Left colon (tissue), 2 donors: ENCODE results near the gene CD3G. TPM values are rescaled to one million over a fixed set of nuclear protein-coding genes. Genes with fewer than 3 reads are reported as not detected.
A peak's percentile ranks its signal among the peaks of the same experiment; 100 is the strongest.
"Not testable (repeated sequence)": the region's sequence is repeated elsewhere in the genome, so short reads cannot be mapped to it uniquely, and the experiment has no call there.

Experiments used
- ATAC-seq: fragments of 200-7000 bp; cut with Tn5 transposase; one replicate; pipeline ENCODE4 v1.9.1; 2020; ENCODE audit warnings: mild to moderate bottlenecking, moderate library complexity
- DNase-seq, 2 donors: peaks; one replicate each; pipeline ENCODE4 v3.0.0-alpha.2; 2020
- intact Hi-C, 2 donors: fragments of 100-400 bp; cut with DNase I in 1 of 2; cut with micrococcal nuclease in 1 of 2; formaldehyde crosslinking; loops; one replicate each; pipeline versions ENCODE4 v1.11.2 to v1.14.0; 2022; cut with DNase I, micrococcal nuclease
- total RNA-seq, 2 donors: library from RNA; stranded (reverse); fragmentation: NEBNext Ultra II Directional; extraction: Animal tissue kit (Norgen Biotek cat#: 25700); gene quantifications; one replicate each; pipeline ENCODE4 v1.2.1, GENCODE V29; 2021
- donor health status: DM: no; HTN: no; CAD: no.
- donor health status: DM: yes; HTN: yes; CAD: no.

Gene CD3G
- total RNA-seq, 2 donors from 2014 or later, result 1.6 to 1.9 TPM

DNA sequence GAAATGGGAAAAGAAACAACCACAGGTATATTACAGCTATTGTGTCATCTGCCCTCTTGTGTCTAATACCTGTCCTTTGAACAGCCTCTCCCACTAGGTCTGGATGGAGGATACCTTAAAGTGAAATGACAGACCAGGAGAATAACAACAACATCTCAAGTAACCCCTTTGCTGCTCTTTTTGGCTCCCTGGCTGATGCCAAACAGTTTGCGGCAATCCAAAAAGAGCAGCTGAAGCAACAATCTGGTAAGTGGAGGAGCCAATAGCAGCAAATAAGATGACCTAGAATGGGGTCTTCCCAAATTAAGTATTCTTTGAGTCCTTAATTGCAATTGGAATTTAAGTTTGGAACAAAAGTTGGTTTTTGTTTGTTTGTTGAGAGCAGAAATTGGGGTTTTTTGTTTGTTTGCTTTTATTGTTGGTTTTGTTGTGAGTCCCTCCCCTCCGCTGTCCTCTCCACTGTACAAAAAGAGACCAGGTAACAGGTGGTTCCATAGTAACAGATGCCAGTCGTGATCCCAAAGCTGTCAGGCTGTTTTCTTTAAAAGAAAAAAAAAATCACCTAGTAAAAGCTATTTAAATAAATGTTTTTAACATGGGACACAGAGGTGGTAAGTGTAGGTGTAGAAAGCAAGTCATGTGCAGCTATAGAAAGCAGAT lies 20.9 kb downstream of the CD3G start:
- no peak for DNase-seq
- no peak for ATAC-seq
- intact Hi-C loops, result no loop called here

DNA sequence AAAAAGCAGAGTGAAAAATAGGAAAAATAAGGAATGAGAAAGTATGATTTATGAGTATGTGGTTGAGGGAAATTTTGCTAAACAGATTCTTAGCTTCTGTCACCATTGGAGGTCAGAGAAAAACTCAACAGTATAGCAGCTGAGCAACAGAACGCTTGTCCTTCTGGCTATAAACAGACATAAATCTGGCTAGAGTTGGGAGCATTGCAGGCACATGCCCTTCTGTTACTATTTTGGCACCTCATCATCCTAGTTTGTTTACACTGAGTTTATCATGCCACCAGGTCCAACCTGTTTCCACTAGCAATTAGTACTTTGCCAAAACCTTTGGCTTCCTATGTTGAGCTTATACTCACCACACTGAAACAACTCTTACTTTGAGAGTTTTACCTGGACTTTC lies 22.1 kb downstream of the CD3G start:
- no peak for ATAC-seq
- intact Hi-C loops, result no loop called here
- DNase-seq, result no peak

DNA sequence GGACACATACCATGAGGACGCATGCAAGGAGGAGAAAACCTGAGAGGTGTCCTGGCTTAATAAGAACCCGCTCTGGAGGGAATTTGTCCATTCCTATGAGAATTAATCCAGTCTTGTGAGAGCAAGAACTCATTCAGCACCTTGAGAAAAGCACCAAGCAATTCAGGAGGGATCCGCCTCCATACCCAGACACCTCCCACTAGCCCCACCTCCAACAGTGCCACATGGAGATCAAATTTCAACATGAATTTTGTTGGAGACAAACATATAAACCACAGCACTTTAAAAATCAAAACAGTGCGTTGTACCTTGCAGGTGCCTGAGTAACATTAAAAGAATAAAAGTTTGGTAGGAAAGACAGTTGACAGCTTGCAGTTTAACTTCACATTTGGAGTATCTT lies 26.6 kb downstream of the CD3G start:
- no peak for ATAC-seq
- intact Hi-C loops, result loop anchor here in 1 of 2 donors (10.0 kb wide), 1 partner anchor 134 kb away; no protein-coding TSS in a partner anchor
- no peak for DNase-seq

DNA sequence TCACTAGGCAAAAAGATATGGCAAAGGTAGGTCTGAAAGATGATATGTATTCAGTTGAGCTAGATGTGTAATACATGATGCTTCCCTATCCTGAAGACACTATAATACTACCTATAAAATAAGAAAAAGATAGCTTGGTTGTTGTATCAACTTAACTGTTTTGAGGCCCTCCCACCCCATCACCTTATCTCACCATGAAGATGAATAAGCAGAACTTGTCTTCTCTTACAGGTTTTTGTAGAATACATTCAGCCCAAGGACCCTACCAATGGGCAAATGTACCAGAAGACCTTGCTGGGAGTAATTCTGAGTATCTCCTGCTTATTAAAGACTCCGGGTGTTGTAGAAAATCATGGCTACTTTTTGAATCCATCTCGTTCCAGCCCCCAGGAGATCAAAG lies 29.1 kb downstream of the CD3G start:
- ATAC-seq (no peak), DNase-seq (no peak)
- intact Hi-C loops, result loop anchor here in 1 of 2 donors (10.0 kb wide), 1 partner anchor 132 kb away; no protein-coding TSS in a partner anchor

DNA sequence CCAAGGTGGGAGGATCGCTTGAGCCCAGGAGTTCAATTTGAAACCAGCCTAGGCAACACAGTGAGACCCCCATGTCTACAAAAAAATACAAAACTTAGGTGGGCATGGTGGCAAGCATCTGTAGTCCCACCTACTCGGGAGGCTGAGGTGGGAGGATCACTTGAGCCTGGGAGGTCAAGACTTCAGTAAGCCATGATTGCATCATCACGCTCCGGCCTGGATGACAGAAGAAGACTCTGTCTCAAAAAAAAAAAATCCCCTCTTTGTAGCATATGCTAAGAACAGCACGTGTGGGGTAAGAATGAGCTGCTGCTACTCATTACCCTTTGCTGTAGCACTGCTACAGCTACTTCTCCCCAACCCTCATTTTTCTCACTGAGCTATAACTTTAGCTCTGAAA lies 29.7 kb downstream of the CD3G start:
- ATAC-seq, result no peak
- intact Hi-C loops, result loop anchor here in 1 of 2 donors (10.0 kb wide), 1 partner anchor 131 kb away; no protein-coding TSS in a partner anchor
- no peak for DNase-seq

DNA sequence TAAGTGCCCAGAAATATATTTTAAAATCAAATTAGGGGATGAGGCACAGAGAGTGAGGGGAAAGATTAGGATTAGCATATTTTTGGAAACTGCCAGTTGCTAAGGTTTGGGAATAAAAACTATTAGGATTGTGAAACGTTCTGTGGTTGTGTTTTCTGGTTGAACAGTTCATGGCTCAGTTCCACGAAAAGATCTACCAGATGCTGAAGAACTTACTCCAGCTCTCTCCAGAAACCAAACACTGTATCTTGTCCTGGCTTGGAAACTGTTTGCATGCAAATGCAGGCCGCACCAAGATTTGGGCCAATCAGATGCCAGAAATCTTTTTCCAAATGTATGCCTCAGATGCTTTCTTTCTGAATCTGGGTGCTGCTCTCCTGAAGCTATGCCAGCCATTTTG lies 30.6 kb downstream of the CD3G start:
- ATAC-seq (no peak), DNase-seq (no peak)
- intact Hi-C loops, result loop anchor here in 1 of 2 donors (10.0 kb wide), 1 partner anchor 130 kb away; no protein-coding TSS in a partner anchor

DNA sequence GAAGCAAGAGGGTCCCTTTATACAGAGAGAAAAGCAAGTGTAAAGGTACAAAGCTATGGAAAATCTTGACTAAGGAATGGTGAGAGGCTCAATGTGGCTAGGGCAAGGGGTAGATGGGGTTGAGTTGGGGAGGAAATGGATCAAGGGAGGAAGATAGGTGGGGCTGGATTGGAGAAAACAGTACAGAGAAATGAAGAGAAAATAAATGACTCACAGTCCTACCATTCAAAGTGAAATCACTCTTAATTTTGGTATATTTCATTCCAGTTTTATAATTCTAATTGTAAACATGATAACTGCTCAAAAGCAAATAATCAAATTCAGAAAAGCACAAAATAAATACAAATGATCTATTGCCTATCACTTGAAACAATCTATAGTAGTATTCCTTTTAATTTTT lies 31.8 kb downstream of the CD3G start:
- ATAC-seq (no peak), DNase-seq (no peak)
- intact Hi-C loops, result loop anchor here in 1 of 2 donors (10.0 kb wide), 1 partner anchor 129 kb away; no protein-coding TSS in a partner anchor

DNA sequence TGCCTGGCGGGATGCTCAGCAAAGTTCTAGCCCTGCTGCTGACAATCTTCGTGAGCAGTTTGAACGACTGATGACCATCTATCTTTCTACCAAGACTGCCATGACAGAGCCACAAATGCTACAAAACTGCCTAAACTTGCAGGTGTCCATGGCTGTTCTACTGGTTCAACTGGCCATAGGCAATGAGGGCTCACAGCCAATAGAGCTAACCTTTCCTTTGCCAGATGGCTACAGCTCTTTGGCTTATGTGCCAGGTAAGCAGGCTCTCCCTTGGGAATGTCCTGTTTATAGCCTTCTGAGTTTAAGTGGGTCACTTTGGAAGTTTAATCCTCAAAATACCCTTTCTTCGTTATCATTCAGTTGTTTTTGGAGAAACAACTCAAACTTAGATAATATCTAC lies 35.4 kb downstream of the CD3G start:
- ATAC-seq, result no peak
- intact Hi-C loops, result loop anchor here in 1 of 2 donors (10.0 kb wide), 1 partner anchor 125 kb away; no protein-coding TSS in a partner anchor
- DNase-seq, result no peak

DNA sequence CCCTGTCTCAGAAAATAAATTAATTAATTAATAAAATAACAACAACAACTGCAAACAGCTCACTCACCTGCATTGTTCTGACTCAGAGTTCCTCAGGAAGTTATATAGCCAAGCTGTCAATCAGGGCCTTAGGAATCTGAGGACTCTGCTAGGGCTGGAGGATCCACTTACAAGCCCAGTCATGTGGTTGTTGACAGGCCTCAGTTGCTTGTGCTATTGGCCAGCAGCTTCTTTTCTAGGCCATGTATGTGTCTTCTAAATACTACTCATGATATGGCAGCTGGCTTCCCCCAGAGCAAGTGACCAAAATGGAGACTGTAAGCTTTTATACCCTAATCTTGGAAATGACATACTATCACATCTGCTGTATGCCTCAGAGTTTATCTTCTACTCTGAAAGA lies 36.4 kb downstream of the CD3G start:
- DNase-seq (no peak), ATAC-seq (no peak)
- intact Hi-C loops, result no loop called here

DNA sequence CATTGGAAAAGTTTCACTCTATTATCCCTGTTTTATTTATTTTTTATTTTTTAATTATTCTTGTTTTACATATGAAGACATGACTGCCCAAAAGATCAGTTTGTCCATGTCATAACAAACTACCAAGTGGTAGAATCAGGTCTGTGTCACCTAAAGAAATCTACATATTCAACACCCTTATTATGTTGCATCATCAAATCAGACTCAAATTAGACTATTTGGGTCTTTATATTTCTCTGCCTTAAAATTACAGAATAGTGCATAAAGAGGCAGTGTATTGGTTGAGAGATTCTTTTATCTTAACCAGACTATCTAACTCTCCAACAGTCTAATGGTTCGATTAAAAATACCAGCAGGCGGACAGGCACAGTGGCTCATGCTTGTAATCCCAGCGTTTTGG lies 38.8 kb downstream of the CD3G start:
- no peak for DNase-seq
- no peak for ATAC-seq
- intact Hi-C loops, result no loop called here

DNA sequence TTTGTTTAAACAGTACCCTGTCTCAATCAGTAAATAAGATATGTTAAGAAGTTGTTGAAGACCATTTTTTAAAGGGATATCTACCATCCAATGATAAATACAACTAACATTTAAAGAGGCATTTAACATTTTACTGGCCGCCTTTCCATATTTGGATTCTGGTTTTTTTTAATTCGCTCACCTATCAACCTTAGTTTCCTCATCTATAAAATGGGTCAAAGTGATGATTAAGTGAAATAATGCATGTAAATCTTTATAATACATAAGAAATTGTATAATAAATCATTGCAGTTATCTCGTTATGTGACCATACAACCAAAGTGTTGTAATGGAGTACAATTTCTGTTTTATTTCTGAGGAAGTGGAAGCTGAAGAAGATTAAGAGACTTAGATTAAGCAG lies 39.5 kb downstream of the CD3G start:
- DNase-seq, result no peak
- ATAC-seq, result no peak
- intact Hi-C loops, result no loop called here

DNA sequence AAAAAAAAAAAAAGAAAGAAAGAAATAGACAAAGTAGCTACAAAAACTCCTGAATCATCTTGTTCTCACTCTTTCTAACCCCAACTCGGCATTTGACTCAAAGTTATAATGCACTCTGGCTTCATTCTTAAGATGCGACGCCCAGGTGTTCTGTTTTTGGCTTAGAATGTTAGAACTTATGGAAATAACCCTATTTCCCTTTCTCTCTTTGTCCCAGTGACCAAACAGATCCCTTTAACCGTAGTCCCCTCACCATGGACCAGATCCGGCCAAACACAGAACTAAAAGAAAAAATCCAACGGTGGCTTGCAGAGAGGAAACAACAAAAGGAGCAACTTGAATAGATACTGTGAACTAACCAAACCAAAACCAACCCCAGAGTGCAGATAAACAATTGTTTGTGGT lies 52.0 kb downstream of the CD3G start:
- DNase-seq, result no peak
- ATAC-seq, result no peak
- intact Hi-C loops, result loop anchor here in 1 of 2 donors (10.0 kb wide), 1 partner anchor 89 kb away; no protein-coding TSS in a partner anchor

DNA sequence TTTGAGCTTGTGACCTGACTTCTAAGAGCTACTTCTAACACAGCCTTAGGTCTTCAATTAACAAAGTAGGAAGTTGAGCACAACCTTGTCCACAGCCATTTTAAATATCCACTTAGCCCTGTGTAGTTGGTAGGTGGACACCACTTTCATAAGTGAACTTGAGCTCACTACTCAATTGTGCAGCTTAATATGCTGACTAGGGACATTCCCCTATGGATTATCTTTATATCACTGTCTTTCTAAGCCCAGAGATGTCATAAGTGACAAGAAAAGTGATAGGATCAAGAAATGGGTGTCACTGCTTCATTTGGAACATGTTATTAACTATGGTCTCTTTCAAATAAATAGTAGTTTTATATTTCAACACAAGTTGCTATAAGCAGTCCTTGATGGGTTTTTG lies 53.3 kb downstream of the CD3G start:
- intact Hi-C loops, result loop anchor here in 1 of 2 donors (10.0 kb wide), 1 partner anchor 87 kb away; no protein-coding TSS in a partner anchor
- ATAC-seq, result no peak

DNA sequence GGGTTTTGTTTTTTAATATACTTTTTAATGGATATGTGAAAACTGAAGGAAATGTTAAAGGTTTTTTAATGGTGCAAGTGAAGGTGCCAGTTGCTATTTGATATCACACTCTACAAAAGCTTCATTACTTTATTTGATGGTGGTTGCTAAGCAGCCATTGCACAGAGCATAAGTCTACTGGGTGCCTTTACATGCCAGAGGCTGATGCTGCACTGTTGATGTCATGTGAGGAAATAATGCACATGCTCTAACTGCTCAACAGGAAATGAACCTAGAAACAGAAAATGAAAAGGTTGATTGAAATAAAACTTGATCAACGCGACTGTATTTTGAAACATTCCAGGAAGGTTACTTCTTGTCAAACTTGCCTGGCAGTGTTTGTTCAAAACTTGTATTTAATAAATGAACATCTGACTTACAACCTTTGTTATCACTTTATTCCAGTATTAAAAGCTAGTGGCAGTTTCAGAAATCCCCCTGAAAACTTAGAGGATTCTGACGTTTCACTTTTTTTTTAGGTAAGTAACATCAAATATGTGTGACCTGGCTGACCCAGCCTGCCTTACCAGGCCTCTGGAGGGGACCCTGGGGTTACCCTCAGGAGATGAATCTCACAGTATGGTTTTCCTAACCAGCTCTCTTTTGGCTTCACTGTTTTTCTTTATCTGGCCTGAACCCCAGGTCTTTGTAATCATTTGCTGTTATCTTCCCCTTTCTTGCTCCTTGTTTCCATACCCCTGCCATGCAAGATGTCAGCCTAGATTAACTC lies 54.8 kb downstream of the CD3G start:
- intact Hi-C loops, result loop anchor here in 1 of 2 donors (10.0 kb wide), 1 partner anchor 86 kb away; no protein-coding TSS in a partner anchor
- DNase-seq, result no peak
- no peak for ATAC-seq

More for the DNA sequence above, 53.3 kb downstream of the CD3G start:
- DNase-seq, result no peak

DNA sequence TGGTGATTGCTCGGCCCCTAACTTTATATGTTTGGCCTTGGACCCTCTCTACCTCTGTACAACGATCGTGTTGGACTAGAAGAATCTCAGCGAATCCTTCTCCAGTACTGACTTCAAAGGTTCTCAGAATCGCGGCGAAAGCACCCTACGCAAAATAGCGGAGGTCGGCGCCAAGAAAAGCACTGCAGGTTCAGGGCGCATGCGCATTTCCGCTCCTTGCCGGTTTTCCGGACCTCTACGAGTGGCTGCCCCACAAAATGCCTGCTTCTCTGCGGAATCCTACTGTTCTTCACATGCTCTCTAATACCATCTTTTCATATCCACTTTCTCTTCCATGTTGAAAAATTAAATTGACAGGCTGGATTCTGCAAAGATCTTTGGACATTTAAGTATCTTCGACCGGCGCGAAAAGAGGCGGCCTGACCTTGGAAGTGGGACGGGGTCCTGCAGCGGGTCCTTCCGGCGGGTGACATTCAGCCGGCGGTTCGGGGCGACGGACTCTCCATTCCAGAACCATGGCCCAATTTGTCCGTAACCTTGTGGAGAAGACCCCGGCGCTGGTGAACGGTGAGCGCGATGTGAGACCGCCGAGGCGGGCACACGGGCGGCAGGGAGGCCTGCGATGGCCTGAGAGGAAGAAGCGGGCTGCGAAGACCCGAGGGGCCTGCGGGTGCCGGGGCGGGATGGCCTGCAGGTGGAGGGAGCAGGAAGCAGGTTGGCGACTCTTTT lies 57.2 kb downstream of the CD3G start, which contains the start of gene ATP5MG:
Gene ATP5MG (plus strand): TSS at position 456 of the 729 bp plus-strand sequence. CDS start 60 bp downstream, at position 516.
- DNase-seq (peak; percentile 90 to 95), ATAC-seq (peak; percentile 84)
- intact Hi-C loops, result loop anchor here in 1 of 2 donors (10.0 kb wide), 1 partner anchor 83 kb away; no protein-coding TSS in a partner anchor

DNA sequence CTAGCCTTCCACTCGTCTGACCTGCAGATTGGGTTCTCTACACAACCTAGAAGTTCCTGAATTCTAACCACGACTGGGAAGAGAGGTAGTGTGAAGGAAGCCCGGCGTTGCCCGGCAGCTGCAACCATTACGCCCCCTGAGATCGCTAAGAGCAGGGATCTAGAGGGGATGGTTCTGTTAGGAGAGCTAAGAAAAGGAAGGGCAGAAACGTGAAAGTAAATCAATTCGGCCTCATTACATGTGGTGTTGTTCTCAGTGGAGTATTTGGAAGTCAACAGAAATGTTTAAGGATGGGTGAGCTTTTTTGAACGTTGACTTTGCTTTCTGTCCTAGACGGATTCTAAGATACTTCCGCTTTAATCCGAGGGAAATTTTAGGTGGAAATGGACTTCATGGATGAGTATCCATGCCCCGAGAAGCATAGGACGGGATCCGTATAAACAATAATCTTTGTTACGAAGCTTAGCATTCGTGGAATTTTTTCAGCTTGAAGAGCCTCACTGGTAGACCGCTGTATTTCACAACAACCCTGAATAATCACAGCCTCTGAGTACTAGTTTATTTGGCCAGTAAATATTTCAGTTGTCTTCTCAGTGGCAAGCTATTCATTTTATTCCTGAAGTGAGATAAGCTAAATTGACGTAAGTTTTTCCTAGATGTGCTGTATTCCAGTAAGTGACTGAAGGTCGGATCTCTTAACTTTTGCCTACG lies 57.9 kb downstream of the CD3G start:
- no peak for DNase-seq
- intact Hi-C loops, result loop anchor here in 1 of 2 donors (10.0 kb wide), 1 partner anchor 83 kb away; no protein-coding TSS in a partner anchor

DNA sequence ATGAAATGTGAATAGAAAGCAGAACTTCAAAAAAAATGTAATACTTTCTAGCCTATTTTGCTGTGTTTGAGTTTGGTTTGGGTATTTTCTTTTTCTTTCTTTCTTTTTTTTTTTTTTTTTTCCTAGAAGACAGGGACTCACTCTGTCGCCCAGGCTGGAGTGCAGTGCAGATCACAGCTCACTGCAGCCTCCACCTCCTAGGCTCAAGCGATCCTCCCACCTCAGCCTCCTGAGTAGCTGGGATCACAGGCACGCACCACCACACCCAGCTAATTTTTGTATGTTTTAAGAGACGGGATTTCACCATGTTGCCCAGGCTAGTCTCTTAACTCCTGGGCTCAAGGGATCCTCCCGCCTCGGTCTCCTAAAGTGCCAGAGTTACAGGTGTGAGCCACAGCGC lies 58.5 kb downstream of the CD3G start:
- DNase-seq, ATAC-seq: not testable (repeated sequence)
- intact Hi-C loops, result loop anchor here in 1 of 2 donors (10.0 kb wide), 1 partner anchor 82 kb away; no protein-coding TSS in a partner anchor

More for the DNA sequence above, 57.9 kb downstream of the CD3G start:
- ATAC-seq, result peak; percentile 14
